ENCODE results near the gene ZNF335. TPM values are rescaled to one million over a fixed set of nuclear protein-coding genes. Genes with fewer than 3 reads are reported as not detected.
A peak's percentile ranks its signal among the peaks of the same experiment; 100 is the strongest.

Gene ZNF335
- total RNA-seq, 6 donors from 2014 or later = 17.4 to 41.9 (median 23.0) TPM

DNA sequence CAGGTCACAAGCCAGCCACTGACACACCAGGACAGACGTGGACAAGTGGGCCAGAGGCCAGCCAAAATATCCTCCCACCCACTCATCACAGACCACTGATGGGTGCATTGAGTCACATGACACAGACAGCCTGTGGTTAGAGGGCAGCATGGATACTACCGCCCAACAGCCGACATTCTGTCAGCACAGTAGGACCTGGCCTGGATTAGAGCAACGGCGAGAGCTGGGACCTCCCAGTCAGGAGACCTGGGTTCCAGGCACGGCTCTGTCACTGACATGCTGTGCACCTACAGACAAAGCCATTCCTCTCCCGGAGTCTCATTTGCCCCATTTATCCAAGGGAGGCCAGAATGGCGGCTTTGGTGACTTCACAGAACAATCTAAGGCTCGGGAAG lies 8.0 kb downstream of the ZNF335 start:
- TF ChIP-seq POLR2AphosphoS5 (IDR thresholded peaks at IDR 0.05) (no peak), POLR2A (IDR thresholded peaks at IDR 0.05) (no peak), EP300 (IDR thresholded peaks at IDR 0.05) (no peak)
- TF ChIP-seq, protein P1, sequence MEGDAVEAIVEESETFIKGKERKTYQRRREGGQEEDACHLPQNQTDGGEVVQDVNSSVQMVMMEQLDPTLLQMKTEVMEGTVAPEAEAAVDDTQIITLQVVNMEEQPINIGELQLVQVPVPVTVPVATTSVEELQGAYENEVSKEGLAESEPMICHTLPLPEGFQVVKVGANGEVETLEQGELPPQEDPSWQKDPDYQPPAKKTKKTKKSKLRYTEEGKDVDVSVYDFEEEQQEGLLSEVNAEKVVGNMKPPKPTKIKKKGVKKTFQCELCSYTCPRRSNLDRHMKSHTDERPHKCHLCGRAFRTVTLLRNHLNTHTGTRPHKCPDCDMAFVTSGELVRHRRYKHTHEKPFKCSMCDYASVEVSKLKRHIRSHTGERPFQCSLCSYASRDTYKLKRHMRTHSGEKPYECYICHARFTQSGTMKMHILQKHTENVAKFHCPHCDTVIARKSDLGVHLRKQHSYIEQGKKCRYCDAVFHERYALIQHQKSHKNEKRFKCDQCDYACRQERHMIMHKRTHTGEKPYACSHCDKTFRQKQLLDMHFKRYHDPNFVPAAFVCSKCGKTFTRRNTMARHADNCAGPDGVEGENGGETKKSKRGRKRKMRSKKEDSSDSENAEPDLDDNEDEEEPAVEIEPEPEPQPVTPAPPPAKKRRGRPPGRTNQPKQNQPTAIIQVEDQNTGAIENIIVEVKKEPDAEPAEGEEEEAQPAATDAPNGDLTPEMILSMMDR (IDR thresholded peaks at IDR 0.05) = no peak
- DNase-seq (no peak), ATAC-seq (ENCODE audit: low FRiP score in 2 of 2) (no peak)
- Histone ChIP-seq H3K4me1 (peaks cover 0 to 8% (median 3%) of the 10 kb centered on the region in 4 donors), H3K27me3 (no peaks in the 10 kb centered on the region), H3K9me3 (no peaks in the 10 kb centered on the region), H3K36me3 (peaks cover 69 to 100% (median 94%) of the 10 kb centered on the region in 4 donors), H3K27ac (no peak overlapping the region), H3K4me3 (no peak overlapping the region)
- 89 to 90% methylated on average over 5 to 9 of the region's 9 CpGs for WGBS, 2 donors

DNA sequence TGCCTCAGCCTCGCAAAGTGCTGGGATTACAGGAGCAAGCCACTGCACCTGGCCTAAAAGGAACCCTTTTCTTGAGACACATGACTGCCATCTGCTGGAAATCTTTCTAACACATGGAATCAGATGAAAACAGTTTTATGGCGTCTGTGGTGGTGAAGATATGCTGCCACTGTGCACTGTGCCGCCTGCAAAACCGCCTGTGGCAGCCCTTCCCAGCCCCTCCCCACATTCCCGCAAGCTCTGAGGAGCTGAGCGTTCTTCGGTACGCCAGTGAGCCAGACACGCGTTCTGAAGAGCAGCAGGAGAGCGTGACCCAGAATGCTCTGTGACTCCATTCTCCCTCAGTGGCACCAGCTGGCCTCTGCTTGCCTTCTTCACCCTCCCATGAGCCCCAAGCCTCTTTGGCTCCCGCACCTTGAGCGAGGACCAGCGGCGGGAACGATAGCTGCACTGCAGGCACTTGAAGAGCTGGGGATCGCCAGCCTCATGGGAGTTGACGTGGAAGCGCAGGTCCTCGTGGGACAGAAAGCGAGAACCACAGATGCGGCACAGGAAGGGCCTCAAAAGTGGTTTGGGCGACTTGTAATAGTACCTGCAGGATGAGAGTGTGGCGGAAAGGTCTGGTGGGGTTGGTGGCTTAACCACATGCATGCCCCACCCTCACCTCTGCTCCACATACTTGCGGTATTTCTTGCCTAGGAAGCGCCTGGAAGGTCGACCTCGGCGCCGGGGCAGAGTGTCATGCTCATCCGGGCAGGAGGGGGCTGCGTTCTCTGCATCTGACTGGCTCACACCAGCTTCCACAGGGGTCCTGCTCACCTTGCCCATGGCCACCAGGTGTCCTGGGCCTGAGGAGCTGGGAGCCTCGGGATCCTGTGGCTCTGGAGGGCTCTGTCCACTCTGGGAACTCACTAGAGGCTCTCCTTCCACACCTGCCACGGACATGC lies 8.7 kb downstream of the ZNF335 start:
- Histone ChIP-seq H3K9me3 (no peaks in the 10 kb centered on the region), H3K4me3 (no peak overlapping the region), H3K27me3 (no peaks in the 10 kb centered on the region), H3K36me3 (peaks cover 74 to 100% (median 94%) of the 10 kb centered on the region in 4 donors), H3K4me1 (peaks cover 0 to 2% (median 0%) of the 10 kb centered on the region in 4 donors), H3K27ac (no peak overlapping the region)
- ATAC-seq (ENCODE audit: low FRiP score in 2 of 2) = peak in 1 of 2 donors; percentile 9
- no peak for DNase-seq
- 89 to 91% methylated on average over 31 to 34 of the region's 34 CpGs for whole genome bisulfite sequencing, 2 donors
- TF ChIP-seq, protein P1 (IDR thresholded peaks at IDR 0.05) = peak in 2 of 6 experiments; percentile 38 to 46
- TF ChIP-seq EP300 (IDR thresholded peaks at IDR 0.05) = no peak
- TF ChIP-seq POLR2A (IDR thresholded peaks at IDR 0.05) = no peak
- TF ChIP-seq POLR2AphosphoS5 (IDR thresholded peaks at IDR 0.05) = no peak

GRCh38 chr20:45962031-45962755 lies 9.8 kb downstream of the ZNF335 start:
- H3K4me3 ChIP-seq = no peak overlapping the region
- DNase-seq (no peak), ATAC-seq (ENCODE audit: low FRiP score in 2 of 2) (no peak)
- H3K36me3 ChIP-seq = peaks cover 74 to 100% (median 94%) of the 10 kb centered on the region in 4 donors
- no peaks in the 10 kb centered on the region for H3K9me3 ChIP-seq
- WGBS, 2 donors = 91 to 96% methylated on average over 11 to 26 of the region's 26 CpGs
- H3K4me1 ChIP-seq = no peaks in the 10 kb centered on the region
- no peak overlapping the region for H3K27ac ChIP-seq
- H3K27me3 ChIP-seq = no peaks in the 10 kb centered on the region
- TF ChIP-seq EP300 (IDR thresholded peaks at IDR 0.05) = no peak
- TF ChIP-seq POLR2AphosphoS5 (IDR thresholded peaks at IDR 0.05) = no peak
- TF ChIP-seq, protein P1 (IDR thresholded peaks at IDR 0.05) = no peak
- no peak for TF ChIP-seq POLR2A (IDR thresholded peaks at IDR 0.05)

GRCh38 chr20:45959956-45960630 lies 11.9 kb downstream of the ZNF335 start:
- H3K9me3 ChIP-seq = no peaks in the 10 kb centered on the region
- H3K36me3 ChIP-seq = peaks cover 54 to 97% (median 83%) of the 10 kb centered on the region in 4 donors
- 93 to 97% methylated on average over 5 to 14 of the region's 14 CpGs for WGBS, 2 donors
- H3K4me1 ChIP-seq = no peaks in the 10 kb centered on the region
- DNase-seq = no peak
- ATAC-seq (ENCODE audit: low FRiP score in 2 of 2) = no peak
- no peaks in the 10 kb centered on the region for H3K27me3 ChIP-seq
- H3K4me3 ChIP-seq = no peak overlapping the region
- TF ChIP-seq, protein P1 (IDR thresholded peaks at IDR 0.05) = no peak
- no peak for TF ChIP-seq POLR2AphosphoS5 (IDR thresholded peaks at IDR 0.05)
- no peak overlapping the region for H3K27ac ChIP-seq
